Stimulated activated CD4-positive, alpha-beta T cell treated with anti-CD3 and anti-CD28 coated beads, Interleukin-2, amount 100 ng/mL, for 48 hours (primary cell): ENCODE results near the gene CCM2.

Experiments used
- DNase-seq, 2 donors: peaks; one replicate each; pipeline ENCODE4 v3.0.0-alpha.2; 2020

CCM2 gene

DNA sequence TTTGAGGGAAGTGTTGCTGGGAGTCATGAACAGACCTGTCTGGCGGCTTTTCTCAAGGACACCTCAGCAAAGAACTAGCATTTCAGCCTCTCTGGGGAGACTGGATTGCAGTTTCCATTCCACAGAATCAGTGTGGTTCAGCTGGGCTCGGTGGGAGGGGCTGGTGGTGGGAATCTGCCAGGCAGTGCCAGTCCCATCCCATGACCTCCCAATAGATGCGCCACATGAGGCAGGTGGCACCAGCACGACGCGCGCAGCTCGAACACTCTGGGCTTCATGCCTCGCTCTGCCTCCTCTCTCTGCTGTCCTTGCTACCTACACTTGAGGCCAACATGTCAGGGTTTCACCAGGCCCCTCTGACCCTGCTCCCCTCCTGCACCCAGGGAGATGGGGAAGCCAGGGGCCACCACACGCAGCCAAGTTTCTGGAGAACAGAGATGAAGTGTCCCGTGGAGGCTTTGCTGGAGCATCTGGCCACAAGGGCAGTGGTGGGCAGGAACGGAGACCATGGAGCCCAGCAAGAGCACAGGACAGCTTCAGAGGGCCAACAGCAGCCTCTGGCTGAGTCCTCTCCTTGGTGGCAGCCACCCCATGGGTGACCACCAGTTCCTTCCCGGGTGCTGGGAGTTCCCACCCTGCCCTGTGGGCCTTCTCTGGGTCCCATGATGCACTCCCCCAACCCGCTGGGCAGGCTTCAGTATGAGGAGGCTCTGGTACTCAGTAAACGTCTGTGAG lies 86.5 kb downstream of the CCM2 start:
- DNase-seq = no peak

- no peak for DNase-seq
Observed at GRCh38 chr7:45087301-45088145, 87.5 kb downstream of the CCM2 start.

GRCh38 chr7:45088146-45088701 lies 88.2 kb downstream of the CCM2 start:
- DNase-seq = no peak

DNA sequence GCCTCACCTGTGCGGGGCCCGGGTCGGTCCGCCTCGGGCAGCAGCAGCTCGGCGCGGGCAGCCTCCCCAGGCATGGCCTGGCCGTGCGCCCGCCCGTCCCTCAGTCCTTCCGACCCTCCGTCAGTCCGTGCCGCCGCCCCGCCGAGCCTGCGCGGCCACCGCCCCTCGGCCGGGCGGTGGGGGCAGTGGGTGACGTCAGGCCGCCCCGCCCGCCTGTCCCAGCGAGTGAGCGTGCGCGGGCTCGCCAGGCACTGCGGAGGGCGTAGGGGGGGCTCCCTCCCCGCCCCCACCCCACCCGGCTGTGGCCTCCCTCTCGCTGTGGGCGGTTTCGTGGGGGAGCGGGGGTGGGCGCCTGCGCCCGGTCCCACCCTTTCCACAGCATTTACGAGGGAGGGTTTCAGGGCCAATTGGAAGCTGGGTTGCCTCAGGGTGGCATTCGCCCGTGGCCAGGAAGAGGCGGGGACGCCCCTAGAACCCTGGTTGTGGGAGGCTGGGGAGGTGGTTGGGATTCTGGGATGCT lies 88.9 kb downstream of the CCM2 start, which contains the start of gene NACAD:
Gene NACAD, minus strand, starts transcription at position 149 of the 520 bp plus-strand sequence. Its CDS starts 75 bp downstream, at position 74.
- DNase-seq = no peak

GRCh38 chr7:45089341-45089891 lies 89.4 kb downstream of the CCM2 start:
- DNase-seq = peak; percentile 60

DNA sequence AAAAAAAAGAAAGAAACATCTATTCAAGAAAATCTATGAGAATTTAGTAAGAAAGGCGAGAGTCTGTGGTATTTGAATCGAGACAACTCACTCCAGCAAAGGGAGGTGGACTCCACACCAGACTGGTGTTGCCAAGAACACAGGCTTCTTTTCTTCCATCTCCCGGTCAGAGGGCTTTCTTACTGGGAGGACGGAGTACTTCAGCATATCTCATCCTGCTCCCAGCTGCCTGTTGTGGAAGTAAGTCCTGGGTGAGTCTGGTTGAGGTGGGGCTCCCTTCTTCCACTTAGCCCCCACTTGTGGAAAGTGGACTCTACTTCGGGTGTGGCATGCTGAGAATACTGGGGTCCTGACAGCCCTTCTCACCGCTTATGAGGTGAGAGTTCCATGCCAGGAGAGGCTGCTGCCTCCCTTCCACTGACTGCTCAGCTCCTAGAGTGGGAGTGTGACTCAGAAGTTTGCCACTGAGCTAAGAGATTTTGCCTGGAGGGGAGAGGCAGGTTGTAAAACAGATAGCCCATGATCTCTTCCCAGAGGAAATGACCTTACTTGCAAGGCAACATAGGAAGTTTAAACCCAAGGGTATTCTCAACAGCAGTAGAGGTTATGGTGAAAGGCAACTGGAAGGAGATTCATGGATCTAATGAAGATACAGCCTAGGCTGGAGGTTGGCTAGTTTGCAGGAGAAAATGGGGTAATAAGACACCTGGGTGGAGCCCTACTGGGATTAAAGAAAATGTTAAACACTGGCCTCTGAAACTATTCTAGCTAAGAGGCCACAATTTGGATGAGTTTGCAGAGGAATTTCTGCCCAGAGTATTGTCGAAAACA lies 92.3 kb downstream of the CCM2 start:
- DNase-seq = no peak

- DNase-seq = no peak
Observed at GRCh38 chr7:45092931-45093235, 92.9 kb downstream of the CCM2 start.

DNA sequence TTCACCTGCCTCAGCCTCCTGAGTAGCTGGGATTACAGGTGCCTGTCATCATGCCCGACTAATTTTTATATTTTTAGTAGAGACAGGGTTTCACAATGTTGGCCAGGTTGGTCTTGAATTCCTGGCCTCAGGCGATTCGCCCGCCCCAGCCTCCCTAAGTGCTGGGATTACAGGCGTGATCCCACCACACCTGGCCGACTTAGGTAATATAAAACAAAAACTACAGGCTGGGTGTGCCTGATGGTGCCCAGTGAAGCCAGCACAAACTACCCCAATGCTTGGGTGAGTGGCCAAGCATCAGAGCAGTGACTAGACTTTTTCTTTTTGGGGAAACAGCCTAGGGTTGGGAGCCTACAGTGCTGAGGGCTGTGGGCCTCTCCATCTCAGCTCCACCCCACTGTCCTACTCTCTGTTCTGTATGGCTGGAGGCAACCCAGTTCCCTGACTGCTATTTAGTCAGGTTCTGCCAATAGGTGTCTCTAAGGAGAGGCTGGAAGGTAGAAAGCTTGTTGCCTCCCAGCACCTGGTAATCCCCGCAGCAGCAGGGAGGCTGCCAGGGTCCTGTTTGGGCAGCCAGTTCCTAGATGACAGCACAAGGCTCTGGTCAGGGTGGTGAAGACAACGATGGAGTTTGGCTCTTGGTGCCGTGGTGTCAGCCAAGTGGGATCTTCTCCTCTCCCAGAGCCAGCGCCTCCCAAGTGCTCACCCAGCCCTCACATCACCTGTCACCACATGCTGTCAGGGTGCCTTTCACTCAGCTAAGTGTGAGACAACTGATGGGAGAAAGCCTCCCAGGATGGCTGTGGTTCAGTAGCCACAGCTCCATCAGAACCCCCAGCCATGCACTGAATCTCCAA lies 99.2 kb downstream of the CCM2 start:
- no peak for DNase-seq

DNA sequence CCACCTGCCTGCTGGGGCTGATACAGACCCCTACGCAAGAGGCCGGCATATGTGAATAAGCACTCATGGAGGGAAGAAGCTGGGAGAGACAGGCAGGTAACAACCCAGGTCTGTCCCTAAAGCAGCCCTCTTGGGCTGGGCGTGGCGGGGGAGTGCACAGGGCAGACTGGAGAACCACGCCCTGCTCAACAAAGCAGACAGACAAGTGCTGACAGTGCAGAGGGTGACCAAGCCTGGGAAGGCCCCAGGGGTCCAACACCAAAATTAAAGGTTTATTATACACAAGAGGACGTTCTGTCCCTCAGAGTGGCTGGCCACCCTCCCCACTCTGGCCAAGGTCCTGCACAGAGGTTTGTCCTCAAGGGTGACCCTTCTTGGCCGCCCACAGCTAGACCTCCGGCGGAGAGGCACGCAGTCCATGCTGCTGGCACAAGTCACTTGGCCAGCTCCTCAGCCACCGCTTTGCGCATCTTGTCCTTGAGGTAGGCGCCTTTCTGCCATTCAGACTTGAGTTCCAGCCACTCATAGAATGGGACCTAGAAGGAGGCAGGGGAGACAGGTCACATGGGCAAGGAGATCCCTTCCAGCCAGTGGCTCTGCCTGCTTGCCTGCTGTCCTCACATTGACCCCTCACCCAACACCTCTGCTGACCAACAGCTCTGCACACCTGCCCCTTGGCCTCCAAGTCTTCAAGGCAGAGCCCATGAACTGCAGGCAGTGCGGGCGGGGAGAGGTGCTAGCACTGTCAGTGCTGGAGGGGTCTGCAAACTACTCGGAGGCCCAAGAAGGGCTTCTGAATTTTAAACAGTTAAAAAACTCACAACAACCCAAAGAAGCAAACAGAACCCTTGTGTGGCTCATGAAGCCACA lies 100.1 kb downstream of the CCM2 start:
- no peak for DNase-seq

DNA sequence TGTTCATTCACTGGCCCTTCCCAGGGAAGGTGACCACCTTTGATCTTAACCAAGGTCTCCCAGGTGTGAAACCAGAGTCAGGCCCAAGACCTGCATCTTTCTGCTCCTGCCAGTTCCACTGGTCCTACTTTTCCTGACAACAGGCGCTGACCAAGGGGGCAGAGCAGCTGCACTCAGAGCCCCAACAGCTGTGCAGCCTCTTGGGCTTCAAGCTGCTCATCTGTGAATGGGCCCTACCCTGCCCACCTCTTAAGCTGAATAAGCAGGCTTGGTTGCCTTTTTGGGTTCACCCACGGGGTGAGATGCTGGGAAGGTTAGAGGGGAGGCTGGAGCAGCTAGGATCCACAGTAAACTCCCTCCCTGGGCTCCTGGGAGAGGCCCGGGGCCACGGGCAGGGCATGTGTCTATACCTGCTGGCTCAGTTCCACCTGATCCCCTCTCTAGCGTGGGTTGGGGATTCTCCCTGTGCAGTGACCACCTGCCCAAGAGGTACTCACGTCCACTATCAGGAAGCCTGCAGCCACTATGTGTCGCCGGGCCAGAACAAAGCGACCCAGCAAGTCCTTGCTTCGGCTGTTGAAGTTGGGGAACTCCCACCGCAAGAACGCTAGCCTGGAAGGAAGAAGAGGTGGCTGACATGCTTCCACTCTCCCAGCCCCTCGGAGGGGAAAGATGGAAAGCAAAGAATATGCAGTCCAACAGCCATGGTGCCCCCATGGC lies 100.9 kb downstream of the CCM2 start:
- no peak for DNase-seq

GRCh38 chr7:45101748-45102147 lies 101.7 kb downstream of the CCM2 start:
- no peak for DNase-seq

DNA sequence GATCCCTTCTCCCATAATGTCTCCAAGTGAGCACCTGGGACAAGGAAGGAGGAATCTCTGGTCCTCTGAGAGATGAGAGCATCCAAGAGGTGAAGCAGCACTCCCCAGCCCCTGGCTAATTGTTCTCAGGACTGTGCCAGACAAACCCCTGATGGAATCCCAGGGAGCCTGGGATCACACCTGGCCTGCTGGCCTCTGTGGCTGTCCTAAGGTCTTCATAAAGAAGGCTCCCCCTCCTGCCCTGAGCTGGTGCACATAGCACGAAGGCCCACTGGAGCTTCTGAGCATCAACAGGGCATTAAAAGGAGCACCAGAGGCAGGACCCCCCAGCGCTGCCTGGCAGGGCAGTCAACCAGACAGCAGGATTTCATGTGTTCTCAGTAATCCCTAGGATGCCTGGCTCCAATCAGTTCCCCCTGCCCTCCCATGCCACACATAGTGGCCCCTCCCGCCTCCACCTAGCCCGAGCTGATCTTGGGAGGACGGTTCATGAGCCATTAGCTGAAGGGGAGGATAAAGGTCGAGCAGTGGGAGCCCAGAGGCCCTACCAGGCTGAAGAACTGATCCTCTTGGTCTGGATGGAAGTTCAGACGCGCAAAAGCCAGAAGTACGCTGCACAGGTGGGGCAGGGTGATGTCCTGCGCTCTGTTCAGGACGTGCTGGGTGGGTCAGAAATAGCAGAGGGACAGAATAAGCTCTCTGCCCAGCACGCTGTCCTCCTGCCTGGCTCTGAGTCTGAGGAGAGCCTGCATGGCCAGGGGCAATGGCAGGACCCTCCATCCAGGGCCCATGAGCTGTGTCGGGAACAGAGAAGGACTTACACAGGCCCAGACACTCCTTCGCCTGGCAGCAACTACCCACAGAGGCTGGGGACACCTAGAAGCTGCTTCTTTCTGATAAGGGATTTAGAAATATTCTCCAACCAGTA lies 103.0 kb downstream of the CCM2 start:
- no peak for DNase-seq

- DNase-seq = no peak
Observed at GRCh38 chr7:45103958-45104843, 104.2 kb downstream of the CCM2 start.

GRCh38 chr7:45104844-45105587 lies 105.0 kb downstream of the CCM2 start:
- DNase-seq = no peak

DNA sequence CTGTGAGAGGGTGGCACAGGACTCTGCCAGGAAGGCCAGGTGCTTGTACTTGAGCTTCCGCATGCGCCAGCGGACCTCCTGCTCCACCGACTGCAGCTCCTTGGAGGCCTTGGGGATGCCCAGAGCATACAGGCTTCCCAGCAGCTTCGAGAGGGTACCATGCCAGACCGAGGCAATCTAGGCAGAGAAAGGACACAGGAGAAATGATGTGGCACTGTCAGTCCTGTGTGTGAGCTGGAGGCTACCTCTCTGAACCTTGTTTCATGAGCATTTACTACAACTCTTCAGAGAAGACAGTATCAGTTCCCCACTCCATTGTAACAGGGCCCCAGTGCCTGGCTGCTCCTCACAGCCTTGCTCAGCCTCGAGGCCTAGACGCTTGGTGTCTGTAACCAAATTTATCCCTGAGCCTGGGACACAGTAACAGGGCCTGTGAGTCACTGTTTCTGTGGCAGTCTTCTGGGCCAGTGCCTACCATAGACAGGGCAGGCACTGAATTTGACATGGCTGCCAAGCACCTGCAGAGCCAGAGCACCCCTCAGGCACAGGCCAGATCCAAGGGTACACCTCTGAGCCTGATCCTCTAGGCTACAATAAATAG lies 105.7 kb downstream of the CCM2 start:
- DNase-seq = no peak

GRCh38 chr7:45106820-45107219 lies 106.8 kb downstream of the CCM2 start:
- DNase-seq = no peak
